HG03442 (cell line): ENCODE data around the gene CDC123.
"Not testable (repeated sequence)": the region's sequence is repeated elsewhere in the genome, so short reads cannot be mapped to it uniquely, and the experiment has no call there.

Source experiments
- ATAC-seq: cut with Tn5 transposase; IDR thresholded peaks from one replicate; pipeline ENCODE4 v1.9.1; 2021; ENCODE audit warnings: mild to moderate bottlenecking, moderate library complexity; ENCODE audit not compliant: unreplicated experiment

CDC123 gene, protein sequence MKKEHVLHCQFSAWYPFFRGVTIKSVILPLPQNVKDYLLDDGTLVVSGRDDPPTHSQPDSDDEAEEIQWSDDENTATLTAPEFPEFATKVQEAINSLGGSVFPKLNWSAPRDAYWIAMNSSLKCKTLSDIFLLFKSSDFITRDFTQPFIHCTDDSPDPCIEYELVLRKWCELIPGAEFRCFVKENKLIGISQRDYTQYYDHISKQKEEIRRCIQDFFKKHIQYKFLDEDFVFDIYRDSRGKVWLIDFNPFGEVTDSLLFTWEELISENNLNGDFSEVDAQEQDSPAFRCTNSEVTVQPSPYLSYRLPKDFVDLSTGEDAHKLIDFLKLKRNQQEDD

DNA sequence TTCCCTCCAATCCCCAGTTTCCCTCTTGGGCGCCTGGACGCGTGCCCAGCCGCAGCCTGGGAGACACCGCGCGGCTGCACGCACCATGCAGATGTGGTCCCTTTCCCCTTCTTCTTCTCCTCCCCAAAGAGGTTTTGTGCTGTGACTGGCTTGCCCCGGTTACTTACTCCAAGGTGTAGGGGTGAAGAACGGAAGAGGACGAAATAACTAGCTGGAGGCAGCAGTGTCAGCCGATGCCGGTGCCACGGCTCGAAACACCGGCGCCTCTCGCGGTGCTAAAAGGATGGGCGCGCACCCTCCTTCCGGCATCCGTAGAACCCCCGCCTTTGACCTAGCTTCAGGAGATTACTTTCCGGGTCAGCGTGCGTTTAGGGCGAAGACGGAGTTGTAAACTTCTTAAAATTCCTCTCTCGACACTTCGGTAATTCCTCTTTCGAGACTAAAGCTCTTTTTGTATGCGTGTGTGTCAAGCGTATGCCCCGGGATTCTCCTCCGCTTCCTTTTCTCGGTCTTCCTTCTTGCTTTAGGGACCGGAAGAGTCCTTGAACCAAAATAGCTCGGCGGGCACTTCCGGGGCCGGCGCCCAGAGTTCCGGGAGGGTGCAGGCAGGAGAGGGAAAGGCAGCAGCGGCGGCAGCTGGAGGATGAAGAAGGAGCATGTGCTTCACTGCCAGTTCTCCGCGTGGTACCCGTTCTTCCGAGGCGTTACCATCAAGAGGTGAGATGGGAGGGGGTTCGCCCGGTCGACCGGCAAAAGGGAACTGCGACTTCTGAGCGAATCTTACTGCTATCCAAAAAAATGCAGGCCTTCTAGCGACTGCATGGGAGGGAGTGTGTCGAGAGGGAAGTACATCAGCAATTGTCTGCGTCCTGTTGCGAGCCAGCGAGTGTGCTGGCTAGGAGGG is at the start of gene CDC123, which contains the start of gene NUDT5:
CDC123 (plus strand) TSS at position 586 of the 904 bp plus-strand sequence; CDS start at position 644, 58 bp downstream.
NUDT5 (minus strand) TSS at position 289 of the 904 bp plus-strand sequence. CDS start 9,600 bp downstream, outside the sequence.
- peak; percentile 86 for ATAC-seq

DNA sequence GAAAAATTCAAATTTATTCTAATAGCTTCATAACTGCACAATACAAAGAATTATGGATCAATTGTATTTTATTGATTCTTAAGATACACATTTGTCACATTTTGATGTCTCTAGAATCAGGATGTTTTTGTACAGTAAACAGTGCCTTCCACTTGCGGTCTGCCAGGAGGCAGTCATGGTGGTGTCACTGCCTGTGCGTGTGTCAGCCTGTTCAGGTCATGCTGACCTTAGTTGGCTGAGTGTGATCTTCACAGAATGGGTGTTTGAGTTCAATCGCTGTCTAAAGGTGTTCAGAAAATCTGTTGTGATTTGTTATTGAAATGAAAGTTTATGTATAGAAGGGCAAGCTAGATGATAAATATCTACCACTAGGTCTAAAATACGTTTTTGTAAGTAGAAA is 45.8 kb upstream of the CDC123 start:
- ATAC-seq: no peak

DNA sequence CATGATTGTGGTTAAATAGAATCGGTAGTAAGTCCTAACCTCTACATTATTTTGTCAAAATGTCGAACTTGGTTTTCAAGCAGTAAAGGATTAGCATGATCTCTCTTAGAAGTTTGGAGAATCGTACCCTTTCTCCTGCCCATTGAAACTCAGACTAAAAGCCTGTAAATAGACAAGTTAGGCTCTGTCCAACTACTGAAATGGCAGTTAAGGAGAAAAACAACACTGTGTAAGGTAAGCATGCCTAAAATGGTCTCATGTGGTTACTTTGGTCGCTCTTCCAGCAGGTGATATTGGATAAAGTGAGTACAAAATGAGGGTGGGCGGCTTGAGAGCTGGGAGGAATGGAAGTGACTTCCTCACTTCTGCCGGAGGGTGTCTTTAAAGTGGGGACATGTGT is 41.5 kb upstream of the CDC123 start:
- no peak for ATAC-seq

DNA sequence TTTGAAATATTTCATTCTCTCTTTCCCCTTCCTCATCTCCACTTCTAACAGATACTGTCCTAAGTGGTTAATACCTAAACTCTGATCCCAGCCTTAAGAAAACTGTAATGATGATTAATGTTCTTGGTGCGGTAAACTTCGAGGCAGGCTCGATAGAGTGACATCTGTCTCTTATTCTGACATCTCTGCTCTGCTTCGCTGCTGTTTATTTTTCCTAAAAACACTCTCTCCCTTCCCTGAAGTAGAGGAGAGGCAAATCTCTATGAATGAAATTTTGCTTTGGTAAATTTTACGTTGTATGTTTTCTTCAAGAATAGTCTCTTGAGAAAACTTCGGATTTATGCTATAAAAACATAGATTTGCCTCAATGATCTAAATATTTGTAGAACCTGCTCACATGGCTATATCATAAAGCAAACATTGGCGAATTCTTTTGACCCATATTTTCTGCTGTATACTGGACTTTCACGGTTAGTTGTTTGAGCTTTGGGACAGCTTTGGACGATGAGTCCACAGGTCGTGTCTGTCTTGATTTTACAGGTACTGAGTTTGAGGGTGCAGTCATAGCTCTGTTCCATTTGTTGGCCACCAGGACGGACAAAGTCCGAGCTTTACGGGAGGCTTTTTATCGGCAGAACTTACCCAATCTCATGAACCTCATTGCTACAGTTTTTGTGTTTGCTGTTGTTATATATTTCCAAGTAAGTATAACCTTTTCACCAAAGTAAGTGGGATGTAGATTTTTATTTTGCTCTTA is 39.4 kb upstream of the CDC123 start:
- ATAC-seq: no peak

DNA sequence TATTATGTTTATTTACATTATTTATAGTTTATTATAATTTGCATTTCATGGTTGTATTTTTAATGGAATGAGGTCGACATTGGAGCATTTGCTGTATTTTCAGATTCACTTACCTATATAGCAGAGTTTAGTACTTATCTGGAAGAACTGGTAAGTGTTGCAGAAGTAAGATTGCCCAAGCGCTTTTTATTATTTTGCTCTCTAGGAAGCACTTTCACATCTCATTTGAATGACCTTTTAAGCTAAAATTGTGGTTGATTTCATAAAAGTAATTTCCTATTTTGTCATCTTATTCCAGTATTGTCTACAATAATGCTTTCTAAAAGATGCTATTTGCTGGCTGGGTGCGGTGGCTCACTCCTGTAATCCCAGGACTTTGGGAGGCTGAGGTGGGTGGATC is 37.9 kb upstream of the CDC123 start:
- no peak for ATAC-seq

DNA sequence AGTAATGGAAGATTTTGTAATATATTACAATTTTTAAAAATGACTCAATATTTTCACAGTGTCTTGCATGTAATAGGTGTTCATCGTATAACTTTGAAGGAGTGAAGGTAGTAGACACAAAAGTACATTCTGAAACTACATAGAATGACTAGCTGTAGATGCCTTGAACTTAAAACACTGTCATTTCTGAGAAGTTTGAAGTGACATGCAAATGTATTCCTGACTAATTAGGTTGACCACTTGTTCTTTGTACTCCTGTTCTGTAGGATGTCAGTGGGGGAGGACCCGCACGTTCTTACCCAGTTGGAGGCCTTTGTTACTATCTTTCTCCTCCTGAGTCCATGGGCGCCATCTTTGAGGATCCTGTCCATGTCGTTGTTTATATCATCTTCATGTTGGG is 35.3 kb upstream of the CDC123 start:
- ATAC-seq: no peak

DNA sequence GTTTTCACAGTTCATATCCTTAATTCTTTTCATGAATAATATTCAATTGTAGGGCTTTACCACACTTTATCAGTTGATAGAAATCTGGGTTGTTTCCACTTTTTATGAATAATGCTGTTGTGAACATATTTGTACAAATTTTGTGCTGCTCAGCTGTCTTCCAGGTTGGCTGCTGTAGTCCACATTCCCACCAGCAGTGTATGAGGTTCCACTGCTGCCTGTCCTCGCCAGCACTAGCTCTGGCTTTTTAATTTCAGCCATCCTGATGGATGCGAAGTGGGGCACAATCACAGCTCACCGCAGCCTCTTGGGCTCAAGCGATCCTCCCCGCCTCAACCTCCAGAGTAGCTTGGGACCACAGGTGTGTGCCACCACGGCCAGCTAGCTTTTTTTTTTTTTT is 33.1 kb upstream of the CDC123 start:
- no peak for ATAC-seq

DNA sequence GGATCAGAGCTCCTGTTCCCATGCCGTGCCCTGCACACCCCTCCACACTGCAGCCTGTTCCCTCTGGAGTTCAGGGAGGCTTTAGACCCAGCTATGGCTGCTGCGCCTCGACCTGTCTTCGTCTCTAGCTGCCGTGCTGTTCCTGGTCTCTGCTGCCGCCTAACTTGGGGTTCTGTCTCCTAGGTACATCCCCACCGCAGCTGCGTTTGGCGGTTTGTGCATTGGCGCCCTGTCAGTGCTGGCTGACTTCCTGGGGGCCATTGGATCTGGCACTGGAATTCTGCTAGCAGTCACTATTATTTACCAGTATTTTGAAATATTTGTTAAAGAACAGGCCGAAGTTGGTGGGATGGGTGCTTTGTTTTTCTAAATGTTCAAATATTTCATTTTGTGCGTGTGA is 31.9 kb upstream of the CDC123 start:
- no peak for ATAC-seq

DNA sequence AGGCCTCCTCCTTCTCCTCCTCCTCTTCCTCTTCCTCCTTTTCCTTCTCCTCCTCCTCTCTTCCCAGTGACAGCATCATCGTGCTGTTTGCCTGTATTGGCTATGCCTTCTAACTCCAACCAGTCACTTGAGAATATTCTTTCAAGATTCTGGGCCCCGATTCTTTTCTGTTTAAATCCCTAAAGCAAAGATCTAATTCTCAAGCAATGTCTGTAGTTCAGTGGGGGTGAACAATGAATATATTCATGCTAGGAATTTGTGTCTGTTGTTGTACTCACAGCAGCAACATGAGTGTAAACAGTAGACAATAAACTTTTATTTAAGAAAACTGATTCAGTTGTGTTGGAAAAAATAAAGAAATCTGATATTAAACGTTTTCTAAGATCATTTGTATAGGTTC is 31.0 kb upstream of the CDC123 start:
- no peak for ATAC-seq

DNA sequence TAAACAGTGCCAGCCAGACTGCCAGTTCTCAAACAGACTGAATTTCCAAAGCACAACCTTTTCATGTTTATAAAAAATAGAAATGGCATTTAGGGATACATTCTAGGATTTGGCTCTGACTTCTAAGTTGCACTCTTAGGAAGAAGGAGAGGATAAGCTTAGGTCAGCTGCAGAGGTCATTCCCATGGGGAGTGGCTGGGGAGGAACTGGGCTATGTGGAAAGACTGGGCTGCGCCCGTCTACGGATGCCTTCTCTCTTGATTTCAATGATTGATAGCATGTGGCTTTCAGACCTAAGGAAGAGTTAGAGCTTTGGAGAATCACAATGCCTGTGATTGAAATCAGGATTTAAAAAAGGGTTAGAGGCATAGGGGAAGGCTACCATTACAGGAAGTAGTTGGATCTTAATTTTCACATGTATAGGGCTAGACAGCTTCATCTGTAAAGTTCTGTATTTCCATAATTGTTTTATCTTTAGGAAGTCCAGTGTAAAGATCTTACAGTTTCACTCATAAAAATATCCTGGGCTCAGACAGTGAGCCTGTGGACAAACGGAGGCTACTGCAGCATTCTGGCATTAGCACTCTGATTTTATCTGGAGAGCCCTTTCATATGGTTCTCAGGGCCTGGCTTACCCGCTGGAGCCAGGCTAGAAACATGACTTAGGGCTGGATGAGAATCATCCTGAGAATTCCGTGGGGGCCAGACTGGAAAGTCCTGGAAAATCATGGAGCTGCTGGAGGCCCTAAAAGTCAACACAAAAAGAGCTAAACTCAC is 29.8 kb upstream of the CDC123 start:
- no peak for ATAC-seq

DNA sequence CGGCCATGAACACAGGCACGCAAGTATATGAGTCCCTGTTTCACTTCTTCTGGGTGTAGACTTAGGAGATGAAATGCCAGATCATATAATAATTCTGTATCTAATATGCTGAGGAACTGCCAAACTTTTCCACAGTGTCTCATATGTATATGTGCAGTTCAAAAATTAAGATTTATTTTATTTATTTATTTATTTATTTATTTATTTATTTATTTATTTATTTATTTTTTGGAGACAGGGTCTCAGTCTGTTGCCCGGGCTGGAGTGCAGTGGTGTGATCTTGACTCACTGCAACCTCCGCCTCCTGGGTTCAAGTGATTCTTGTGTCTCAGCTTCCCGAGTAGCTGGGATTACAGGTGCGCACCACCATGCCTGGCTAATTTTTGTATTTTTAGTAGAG is 24.5 kb upstream of the CDC123 start:
- not testable (repeated sequence) for ATAC-seq

DNA sequence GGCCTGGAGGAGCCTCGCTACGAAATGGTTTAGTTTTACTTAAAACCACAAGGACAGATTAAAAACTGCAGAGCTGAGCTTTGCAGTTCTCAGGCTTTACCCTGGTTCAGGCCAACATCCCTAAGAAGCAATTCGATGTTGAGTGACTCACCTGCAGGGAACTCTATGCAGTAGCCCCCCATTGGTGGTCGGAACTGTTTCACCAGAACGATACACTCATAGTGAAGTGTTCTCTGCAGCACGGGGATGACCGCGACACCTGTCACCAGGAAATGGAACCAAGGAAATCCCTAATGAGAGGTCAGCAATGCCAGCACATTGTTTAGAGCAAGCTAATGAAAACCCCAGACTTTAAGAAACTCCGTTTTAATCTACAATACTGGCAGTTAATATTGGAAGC is 18.3 kb upstream of the CDC123 start:
- ATAC-seq: no peak

DNA sequence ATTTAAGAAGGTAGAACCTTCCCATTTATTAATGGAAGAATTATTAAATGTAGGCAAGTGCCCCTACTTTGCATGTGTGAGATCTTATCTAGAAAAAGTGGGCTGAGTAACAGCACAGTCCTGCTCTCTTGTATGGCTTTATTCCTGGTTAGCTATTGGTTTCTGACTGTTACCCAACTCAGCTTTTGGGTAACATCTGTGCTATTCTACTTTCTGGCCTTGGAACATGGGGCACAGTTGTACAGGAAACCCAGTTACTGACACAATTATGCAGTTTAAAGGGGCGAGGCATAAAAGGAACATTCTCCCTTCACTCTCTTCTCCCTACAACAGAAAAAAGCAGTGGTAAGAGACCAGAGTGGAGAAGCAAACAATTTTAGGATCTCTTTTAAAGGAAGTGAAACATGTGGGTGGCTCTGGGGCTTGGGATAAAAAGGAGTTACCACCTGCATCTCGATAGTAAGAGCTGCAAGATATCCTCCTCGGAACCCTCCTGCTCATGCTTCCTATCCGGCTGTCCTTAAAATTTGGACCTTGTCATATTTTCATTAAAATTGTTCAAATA is 16.3 kb upstream of the CDC123 start:
- no peak for ATAC-seq

DNA sequence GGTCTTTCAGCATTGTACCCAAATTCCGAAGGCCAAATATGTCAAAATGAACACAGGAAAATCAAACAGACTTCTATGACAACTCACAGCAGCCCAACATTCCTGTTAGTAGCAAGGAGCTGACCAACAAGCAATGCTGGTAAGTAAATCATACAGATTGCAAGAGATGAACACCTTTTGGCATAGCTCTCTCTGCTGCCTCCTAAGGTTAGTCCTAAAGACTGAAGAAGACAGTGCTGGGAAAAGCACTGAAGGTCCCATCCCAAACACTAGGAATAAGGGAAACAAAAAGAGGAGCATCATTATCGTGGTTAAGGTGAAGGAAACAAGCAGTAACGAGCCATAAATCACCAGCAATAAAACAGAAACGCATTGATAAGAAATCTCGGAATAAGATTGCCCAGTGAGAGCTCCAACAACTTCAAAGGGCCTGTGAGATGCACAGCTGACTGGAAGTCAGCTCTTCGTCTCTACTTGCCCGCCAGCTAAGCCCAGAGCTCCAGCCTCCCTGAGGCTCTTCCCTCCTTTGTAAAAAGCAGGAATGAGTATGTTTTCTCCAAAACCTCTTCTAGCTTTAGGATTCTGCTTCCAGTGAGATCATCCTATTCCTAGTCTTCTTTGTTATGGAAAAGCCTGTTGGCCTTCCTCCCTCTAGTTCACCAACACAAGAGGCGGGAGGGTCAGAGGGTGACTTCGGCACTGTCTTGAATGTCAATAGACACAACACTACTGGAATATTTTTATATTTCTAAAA is 15.6 kb upstream of the CDC123 start:
- ATAC-seq: no peak

DNA sequence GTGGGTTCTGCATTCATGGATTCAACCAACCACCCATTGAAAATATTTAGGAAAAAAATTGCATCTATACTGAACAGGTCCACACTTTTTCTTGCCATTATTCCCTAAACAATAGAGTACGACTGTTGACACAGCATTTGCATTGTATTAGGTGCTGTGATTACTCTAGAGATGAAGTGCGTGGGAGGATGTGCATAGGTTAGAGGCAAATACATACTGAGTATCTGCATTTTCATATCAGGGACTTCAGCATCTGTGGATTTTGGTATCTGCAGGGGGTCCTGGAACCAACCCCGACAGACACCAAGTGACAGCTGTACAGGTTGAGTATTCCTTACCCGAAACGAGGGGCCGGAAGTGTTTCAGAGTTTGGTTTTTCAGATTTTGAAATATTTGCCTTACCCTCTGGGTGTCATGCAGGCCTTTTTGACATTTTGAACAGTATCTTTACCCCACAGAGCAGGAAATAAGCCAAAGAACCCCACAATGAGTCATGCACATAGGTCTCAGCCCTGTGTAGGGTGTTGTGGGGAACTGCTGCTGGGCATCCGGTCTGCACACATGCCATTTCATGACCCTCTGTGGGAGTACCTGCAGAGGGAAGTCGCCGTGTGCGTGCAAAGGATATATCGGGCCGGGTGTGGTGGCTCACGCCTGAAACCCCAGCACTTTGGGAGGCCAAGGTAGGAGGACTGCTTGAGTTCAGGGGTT is 14.8 kb upstream of the CDC123 start:
- no peak for ATAC-seq

DNA sequence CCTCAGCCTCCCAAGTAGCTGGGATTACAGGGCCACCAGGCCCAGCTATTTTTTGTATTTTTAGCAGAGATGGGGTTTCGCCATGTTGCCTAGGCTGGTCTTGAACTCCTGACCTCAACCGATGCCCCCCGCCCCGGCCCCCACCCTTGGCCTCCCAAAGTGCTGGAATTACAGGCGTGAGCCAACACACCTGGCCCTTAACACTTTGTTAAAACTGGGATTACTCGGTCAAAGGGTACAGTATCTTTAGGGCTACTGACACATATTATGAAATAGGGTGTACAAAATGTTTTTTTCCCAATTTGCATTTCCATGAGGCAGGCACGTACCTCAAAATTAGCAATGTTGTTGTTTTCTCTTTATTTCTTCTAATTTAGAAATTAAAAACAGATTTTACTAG is 11.8 kb upstream of the CDC123 start:
- ATAC-seq: no peak

DNA sequence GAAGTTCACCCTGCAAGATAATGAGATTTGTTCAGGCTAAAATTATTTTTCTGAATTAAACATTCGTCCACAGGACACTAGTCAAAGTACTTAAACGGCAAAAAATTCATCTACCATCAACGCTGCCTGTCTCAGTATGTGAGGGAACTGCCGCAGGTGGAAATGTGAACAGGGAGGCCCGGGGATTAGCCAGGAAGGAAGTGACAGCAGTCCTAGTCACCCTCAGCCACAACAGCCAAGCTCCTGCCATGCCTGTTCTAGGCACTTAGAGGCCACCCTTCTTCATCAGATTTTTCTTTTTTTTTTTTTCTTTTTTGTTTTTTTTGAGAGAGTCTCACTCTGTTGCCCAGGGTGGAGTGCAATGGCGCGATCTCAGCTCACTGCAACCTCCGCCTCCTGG is 9.7 kb upstream of the CDC123 start:
- no peak for ATAC-seq

DNA sequence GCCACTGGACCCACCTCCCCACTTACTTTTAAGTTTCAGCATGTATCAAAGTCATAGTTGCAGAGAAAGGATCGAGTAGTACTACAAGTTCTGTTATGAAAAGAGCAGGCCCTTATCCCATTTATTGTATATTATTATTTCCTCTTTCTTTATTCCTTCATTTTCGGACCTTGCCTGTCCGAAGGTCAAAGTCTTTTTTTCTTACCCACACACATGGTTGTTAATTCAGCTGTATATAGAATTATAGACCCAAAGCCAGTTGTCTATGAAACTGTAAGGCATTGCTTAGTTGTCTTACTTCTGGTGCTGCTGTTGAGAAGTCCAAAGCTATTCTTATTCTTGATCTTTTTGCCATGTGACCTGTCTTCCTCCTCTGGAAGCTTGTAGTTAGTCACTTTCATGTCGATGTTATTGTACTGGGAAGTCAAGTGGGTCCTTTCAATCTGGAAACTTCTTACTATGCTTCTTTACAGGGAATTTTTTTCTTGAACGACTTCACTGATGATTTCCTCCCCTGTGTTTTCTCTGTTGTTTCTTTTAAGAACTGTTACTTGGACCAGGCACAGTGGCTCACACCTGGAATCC is 8.6 kb upstream of the CDC123 start:
- no peak for ATAC-seq
